T47D (cell line): Measurements from ENCODE around the gene ZMPSTE24.
A peak's percentile ranks its signal among the peaks of the same experiment; 100 is the strongest.
"Not testable (repeated sequence)": the region's sequence is repeated elsewhere in the genome, so short reads cannot be mapped to it uniquely, and the experiment has no call there.

Experiments used
- DNase-seq, 2 experiments: peaks; one replicate each; pipeline versions ENCODE4 v3.0.0 to v3.0.0-alpha.2; 2011 to 2012; ENCODE audit warnings: low read depth in 1 of 2, low spot score in 1 of 2
- JUND ChIP-seq: IDR thresholded peaks from 2 replicates; pipeline ENCODE4 v1.6.1; 2012; ENCODE audit warnings: low read depth
- in situ Hi-C: cut with HindIII; loops from 2 replicates; pipeline ENCODE4 v1.10.0; 2016; ENCODE audit warnings: low sequenced_read_pairs, low pct_unique_long_range_greater_than_20kb

ZMPSTE24 gene

GRCh38 chr1:40257688-40258444, at the start of gene ZMPSTE24:
Gene ZMPSTE24 (plus strand): TSS chr1:40258236. CDS start chr1:40258272, 36 bp downstream.
- peak; percentile 27 to 98 for DNase-seq
- in situ Hi-C loops: no loop called here
- TF ChIP-seq JUND: no peak

GRCh38 chr1:40210511-40211204, 47.4 kb upstream of the ZMPSTE24 start:
- in situ Hi-C loops: no loop called here
- no peak for DNase-seq
- TF ChIP-seq JUND: no peak

- in situ Hi-C loops: no loop called here
- DNase-seq: no peak
- TF ChIP-seq JUND: no peak
Observed at GRCh38 chr1:40218333-40218732, 39.7 kb upstream of the ZMPSTE24 start.

- in situ Hi-C loops, DNase-seq: not testable (repeated sequence)
Observed at GRCh38 chr1:40221471-40221905, 36.5 kb upstream of the ZMPSTE24 start.

GRCh38 chr1:40221977-40222772, 35.9 kb upstream of the ZMPSTE24 start:
- in situ Hi-C loops: no loop called here
- no peak for TF ChIP-seq JUND
- no peak for DNase-seq

- DNase-seq: no peak
- in situ Hi-C loops: no loop called here
- no peak for TF ChIP-seq JUND
Observed at GRCh38 chr1:40224040-40224439, 34.0 kb upstream of the ZMPSTE24 start.

GRCh38 chr1:40226192-40226591, 31.8 kb upstream of the ZMPSTE24 start:
- TF ChIP-seq JUND: no peak
- DNase-seq: no peak
- in situ Hi-C loops: no loop called here

GRCh38 chr1:40232444-40232843, 25.6 kb upstream of the ZMPSTE24 start:
- in situ Hi-C loops: no loop called here
- TF ChIP-seq JUND: no peak
- DNase-seq: no peak

- no peak for DNase-seq
- TF ChIP-seq JUND: no peak
- in situ Hi-C loops: no loop called here
Observed at GRCh38 chr1:40239626-40240025, 18.4 kb upstream of the ZMPSTE24 start.

GRCh38 chr1:40240390-40240789, 17.6 kb upstream of the ZMPSTE24 start:
- in situ Hi-C loops: no loop called here
- TF ChIP-seq JUND: no peak
- DNase-seq: no peak

- no peak for DNase-seq
- in situ Hi-C loops: no loop called here
- TF ChIP-seq JUND: no peak
Observed at GRCh38 chr1:40241362-40241761, 16.7 kb upstream of the ZMPSTE24 start.

GRCh38 chr1:40243351-40243750, 14.7 kb upstream of the ZMPSTE24 start:
- no peak for TF ChIP-seq JUND
- in situ Hi-C loops: no loop called here
- DNase-seq: no peak

GRCh38 chr1:40244138-40244744, 13.8 kb upstream of the ZMPSTE24 start:
- in situ Hi-C loops: no loop called here
- no peak for DNase-seq
- TF ChIP-seq JUND: no peak
